ENCODE results near the gene RIPOR2.
"Not testable (repeated sequence)": the region's sequence is repeated elsewhere in the genome, so short reads cannot be mapped to it uniquely, and the experiment has no call there.

RIPOR2 gene

DNA sequence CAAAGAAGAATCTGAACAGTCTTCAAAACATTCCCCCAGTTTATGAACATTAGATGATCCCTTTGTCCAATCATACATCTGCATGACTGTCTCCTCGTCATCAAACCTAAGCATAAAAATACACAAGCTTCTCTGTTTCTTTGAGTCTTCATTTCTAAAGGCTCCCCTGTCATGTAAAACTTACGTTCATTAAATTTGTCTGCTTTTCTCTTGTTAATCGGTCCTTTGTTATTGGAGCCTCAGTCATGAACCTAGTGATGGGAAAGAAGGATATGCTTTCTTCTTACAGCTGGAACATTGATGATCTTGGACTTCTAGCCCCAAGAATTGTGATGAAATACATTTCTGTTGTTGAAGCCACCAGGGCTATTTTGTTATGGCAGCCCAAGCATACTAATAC, 18.0 kb upstream of the RIPOR2 start:
- no peak for DNase-seq

DNA sequence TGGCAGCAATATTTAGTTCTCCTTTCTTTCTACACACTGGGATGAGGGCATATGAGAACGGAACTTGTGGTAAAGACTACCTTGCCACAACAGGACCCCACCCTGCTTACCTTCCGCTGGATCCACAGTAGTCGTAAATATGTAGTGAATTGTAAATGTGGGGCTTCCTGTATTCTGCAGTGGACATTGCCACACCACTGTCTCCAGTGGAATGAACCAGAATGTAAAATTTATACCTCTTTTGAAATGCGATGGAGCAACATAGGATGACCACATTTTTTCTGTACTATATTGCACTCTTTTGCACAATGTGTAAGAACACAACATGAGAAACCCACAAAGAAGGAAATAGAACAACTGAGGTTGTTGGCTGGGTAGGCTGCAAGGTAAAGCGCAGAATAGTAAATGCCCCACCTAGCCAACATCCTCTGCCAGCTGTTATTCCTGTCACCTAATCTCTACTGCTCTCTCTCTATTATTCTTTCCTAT, 16.1 kb upstream of the RIPOR2 start:
- no peak for DNase-seq

DNA sequence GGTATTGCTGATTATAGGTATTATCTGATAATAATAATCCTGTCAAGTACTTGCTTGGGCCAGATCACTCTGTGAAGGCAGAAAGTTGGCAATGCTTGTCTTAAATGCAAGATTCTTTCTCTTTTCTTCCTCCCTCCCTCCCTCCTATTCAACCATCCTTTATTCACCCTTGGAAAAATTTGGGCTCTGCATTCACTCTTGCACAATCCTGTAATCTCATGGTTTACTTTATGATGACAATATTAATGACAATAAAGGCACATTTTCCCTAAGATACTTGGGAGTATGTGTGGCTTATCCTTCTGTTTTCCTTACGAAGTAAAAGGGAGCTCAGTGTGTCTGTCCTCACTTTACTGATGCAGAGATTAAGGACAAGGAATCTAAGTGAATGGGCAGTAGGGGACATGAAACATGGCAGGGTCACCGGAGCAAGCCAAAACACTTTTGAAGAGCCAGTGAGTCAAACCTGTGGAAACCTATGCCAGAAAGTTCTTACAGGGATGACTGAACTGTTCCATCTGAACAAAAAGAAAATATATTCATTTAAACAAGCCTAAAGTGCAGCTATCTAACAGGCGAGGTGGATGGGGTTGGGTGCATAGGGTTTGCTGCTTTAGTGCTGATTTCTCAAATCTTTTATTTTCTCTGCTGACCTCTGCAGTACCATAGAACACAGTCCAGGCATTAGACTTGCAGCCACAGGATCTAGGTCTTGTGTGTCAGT, 14.6 kb upstream of the RIPOR2 start:
- no peak for DNase-seq

DNA sequence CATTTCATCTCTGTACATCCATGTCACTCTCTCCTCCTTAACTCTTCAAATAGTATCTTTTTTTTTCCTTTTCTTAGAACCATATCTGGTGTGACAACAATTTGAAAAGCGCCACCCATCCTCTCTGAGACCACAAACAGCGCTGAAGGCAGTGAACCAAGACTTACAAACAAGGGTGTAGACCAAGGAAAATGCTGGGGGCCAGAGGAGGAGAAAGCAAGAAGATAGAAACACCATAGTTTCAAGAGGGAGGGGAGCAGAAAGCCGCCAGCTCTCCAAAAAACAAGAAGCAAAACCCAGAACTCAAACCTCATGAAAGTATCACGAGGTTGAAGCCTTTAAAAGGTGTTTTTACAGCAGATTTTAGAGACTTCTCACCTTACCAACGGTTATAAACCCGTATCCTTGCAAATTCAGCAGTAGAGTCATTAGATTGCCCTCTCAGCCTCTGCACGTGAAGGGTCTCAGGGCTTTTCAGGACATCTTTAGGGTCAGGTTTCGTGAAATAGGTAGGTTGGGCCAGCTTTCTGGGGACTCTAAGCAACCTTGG, 13.3 kb upstream of the RIPOR2 start:
- no peak for DNase-seq

DNA sequence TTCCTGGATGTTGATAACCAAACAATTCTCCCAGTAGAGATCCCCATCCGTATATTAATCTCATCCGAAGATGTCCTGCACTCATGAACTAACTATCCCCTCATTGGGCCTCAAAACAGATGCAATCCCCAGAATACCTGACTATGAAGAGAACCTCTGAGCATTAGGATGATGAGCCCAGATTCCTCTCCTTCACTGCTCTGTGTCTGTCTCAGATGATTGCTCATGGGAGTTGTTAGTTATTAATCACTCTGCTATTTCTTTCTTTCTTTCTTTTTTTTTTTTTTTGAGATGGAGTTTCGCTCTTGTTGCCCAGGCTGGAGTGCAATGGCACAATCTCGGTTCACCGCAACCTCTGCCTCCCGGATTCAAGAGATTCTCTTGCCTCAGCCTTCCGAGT, 12.5 kb upstream of the RIPOR2 start:
- not testable (repeated sequence) for DNase-seq

DNA sequence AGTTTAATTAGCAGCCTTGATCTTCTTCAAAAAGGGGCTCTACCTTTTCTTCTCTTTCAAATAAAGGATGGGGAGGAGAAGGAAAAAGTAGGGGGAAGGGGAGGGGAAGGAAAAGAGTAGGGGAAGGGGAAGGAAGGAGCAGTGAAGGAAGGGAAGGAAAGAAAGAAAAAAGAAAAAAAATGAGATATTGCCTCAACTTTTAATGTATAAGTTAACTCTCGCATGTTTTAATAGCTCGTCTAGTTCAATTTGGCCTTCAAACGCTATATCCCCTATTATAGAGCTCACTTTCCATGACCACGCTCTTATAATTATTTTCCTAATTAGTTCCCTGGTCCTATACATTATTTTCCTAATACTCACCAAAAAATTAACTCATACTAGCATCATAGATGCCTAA, 11.9 kb upstream of the RIPOR2 start:
- no peak for DNase-seq

GRCh38 chr6:24945054-24945453, 9.3 kb upstream of the RIPOR2 start:
- no peak for DNase-seq

- DNase-seq: no peak
Observed at GRCh38 chr6:24943774-24944173, 8.0 kb upstream of the RIPOR2 start.

GRCh38 chr6:24940311-24940917, 4.7 kb upstream of the RIPOR2 start:
- DNase-seq: no peak

DNA sequence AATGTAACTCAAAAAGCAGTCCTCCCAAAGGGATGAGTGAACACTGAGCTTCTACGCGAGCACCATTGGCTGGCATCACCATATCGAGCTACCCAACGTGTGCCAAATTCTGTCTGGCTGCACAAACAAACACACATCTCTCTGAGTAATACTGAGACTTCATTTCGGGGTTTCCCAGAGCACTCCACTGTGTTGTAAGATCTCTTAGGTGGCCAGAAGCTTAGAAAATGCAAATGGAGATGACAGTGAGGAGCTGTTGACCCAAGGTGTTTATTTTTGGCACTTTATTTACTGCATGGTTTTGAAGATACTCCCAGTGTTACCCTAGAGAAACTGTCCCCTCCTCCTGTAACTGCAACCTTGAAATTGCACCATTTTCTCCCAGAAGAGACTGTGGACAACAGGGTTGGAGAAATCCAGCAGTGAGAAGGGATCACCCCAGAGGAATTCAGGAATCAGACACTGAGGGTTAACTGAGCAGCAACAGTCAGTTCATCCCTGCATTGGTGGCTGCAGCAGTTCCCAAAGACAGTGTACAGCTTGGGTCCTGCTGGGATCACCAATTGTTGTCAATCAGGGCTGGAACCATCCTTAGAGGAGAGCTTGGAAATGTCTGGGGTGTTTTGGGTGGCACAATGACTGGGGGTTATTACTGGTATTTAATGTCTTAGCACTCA, 1.0 kb upstream of the RIPOR2 start:
- DNase-seq: no peak

GRCh38 chr6:24933868-24934401, 1.8 kb downstream of the RIPOR2 start:
- no peak for DNase-seq

GRCh38 chr6:24933266-24933665, 2.5 kb downstream of the RIPOR2 start:
- DNase-seq: no peak

GRCh38 chr6:24932832-24933231, 2.9 kb downstream of the RIPOR2 start:
- DNase-seq: no peak

- no peak for DNase-seq
Observed at GRCh38 chr6:24931718-24932691, 3.8 kb downstream of the RIPOR2 start.

GRCh38 chr6:24931296-24931695, 4.5 kb downstream of the RIPOR2 start:
- DNase-seq: no peak

DNA sequence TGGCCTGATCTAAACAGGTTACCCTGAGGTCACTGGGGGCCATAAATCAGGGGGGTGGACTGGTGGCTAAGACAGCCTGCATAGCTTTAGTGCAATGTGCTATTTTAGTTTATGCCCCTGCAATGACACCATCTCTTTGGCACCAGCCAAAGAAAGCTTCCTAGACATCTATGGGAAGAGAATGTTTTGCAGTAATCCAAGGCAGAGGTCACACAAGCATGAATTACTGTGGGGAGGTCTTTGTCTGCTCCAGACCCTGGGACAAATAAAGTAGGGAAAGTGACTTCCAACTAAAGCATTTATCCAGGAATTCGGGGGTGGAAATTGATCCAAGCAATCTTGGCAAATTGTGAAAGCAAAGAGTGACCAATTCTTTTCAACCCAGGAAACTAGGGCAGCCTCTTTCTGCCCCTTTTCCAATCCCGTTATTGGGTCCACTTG, 5.3 kb downstream of the RIPOR2 start:
- DNase-seq: no peak

DNA sequence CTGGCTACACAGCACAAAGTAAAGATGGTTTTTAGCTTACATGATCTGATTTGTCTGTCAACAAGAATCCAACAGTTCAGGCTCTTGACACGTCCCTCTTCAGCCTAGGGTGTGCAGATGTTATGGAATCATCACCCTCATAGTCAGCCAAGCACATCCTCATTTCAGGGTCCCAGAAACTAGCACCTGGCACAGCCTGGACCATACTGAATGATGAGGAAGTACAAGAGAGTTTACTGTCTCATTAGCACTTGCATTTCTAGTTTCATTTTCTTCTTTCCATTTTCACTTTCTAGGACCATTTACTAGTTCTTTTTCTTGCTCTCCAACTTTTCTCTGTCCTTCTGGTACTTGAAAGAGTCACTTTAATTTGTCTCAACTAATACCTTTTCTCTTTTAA, 6.5 kb downstream of the RIPOR2 start:
- DNase-seq: no peak

DNA sequence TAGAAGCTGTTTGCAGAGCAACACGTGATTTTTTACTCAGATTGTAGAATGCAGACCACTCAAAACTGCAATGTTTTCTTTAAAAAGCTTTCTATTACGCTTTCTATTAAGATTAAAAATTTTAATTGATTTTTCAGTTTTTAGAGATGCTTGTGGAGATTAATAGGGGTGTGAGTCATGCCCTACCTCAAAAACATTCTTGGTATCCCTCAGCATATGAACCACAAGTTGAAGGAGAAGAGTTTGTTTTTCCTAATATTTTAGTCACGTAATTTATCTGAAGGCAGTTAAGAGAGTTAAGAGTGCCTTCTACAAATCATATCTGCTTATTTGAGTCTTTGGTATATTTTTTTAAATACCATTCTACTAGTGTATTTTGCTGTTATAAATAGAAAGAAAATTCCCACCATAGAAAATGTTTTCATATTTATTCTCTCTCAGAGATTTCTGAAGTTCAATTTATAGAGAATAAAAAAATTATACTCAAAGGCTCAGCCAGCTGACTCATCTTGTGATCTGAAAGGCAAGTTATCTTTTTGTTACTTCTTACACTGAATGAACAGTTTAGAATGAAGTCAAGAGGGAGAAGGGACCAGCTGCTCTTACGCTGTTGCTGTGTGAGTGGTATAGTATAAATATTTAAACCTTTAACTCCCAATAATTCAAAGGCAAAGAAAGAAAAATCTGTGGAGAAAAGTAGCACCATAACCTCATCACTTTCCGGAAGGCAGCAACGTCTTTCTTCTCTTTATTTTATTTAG, 7.6 kb downstream of the RIPOR2 start:
- DNase-seq: no peak

DNA sequence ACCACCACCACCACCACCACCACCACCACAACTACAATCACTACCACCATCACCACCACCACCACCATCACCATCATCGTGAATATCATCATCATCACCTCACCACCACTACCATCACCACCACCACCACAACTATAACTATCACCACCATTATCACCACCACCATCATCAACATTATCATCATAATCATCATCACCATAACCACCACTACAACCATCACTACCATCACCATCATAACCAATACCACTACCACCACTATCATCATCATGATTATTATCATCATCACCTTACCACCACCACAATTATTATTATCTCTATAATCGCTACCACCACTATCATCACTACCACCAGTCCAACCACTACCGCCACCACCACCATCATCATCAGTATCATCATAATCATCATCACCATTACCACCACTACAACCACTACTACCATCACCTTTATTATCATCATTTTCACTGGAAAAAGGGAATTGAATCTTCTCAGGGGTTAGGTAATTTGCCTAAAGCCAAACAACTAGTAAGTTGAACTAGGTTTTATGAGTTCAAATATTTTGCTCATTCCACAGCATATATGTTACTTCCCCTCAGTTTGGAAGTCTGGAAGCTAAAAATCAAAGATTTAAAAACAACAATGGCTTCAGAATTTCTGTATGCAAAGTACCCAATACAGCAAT, 8.3 kb downstream of the RIPOR2 start:
- DNase-seq: no peak

DNA sequence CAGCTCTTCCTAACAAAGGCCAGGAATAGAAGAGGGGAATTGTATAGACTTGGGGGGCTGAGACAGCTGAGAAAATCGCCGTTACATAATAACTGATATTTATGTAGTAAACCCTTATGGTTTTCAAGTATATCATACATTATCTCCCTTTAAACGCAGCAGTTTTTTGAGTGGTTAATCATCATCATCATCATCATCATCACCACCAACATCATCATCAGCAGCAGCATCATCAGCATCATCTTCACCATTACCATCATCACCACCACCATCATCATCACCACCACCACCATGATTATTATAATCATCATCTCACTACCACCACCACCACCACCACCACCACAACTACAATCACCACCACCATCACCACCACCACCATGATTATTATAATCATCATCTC, 9.1 kb downstream of the RIPOR2 start:
- not testable (repeated sequence) for DNase-seq

DNA sequence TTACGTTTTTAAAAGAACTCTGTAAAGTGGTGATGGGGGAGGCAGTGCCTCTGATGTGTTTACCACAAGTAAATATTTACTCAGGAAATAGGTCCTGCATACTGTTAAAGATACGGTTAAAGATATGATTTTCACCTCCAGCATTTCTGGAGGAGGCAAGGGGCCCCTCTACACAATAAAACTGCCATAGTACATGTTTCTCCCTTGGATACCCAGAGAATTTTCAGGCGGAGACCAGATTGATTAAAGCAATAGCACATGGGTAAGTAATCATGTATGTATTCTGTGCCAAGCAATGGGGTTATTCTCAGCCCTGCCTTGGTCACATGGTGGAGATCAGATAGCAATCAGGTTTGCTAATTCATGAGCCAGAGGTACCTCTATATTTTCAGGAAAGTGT, 9.6 kb downstream of the RIPOR2 start:
- no peak for DNase-seq

Data from NCI-H1436 treated with DMSO at 0.1 percent for 48 hours (cell line).